Measurements from ENCODE around the gene FAAH. TPM values are rescaled to one million over a fixed set of nuclear protein-coding genes. Genes with fewer than 3 reads are reported as not detected.

FAAH gene
- total RNA-seq, 1 experiment from 2014 or later: 25.9 TPM

- Histone ChIP-seq H3K9me3 (ENCODE audit: control insufficient read depth, insufficient read depth, low read depth, low read length) (no peaks in the 10 kb centered on the region), H3K27me3 (ENCODE audit: control insufficient read depth, insufficient read depth, low read length) (no peaks in the 10 kb centered on the region), H3K4me1 (ENCODE audit: control insufficient read depth, insufficient read depth, low read length) (no peaks in the 10 kb centered on the region; the same call in 1 of the 2 replicates), H3K4me3 (ENCODE audit: low read depth in 2 of 2, low read length in 2 of 2) (no peak overlapping the region), H3K36me3 (ENCODE audit: control insufficient read depth, insufficient read depth, low read length) (no peaks in the 10 kb centered on the region), H3K27ac (ENCODE audit: low read length) (no peak overlapping the region)
- BruUV-seq (replicated peaks): no TSS peak
- intact Hi-C loops (cut with micrococcal nuclease; ENCODE audit: unreplicated experiment) (no loop called here), in situ Hi-C loops (cut with HindIII; ENCODE audit: low pct_unique_long_range_greater_than_20kb, low sequenced_read_pairs) (no loop called here)
- CTCF ChIA-PET: no interaction called here
- POLR2A ChIA-PET: no interaction called here
- DNase-seq (ENCODE audit: low read depth, low spot score) (no peak), ATAC-seq (no peak)
- TF ChIP-seq TCF7L2 (IDR thresholded peaks at IDR 0.05; ENCODE audit: low read depth, low read length) (no peak), SIN3A (IDR thresholded peaks at IDR 0.05; ENCODE audit: borderline replicate concordance, insufficient read depth, low read depth, low read length) (no peak), POLR2AphosphoS5 (IDR thresholded peaks at IDR 0.05; ENCODE audit: low read depth, low read length) (no peak), CTCF (IDR thresholded peaks at IDR 0.05) (no peak), REST (IDR thresholded peaks at IDR 0.05; ENCODE audit: insufficient read depth in 1 of 2, low read depth in 2 of 2, low read length in 1 of 2) (no peak)
Measured at GRCh38 chr1:46409063-46409372, 14.9 kb downstream of the FAAH start.

- ATAC-seq (no peak), DNase-seq (ENCODE audit: low read depth, low spot score) (no peak)
- Histone ChIP-seq H3K27ac (ENCODE audit: low read length) (no peak overlapping the region), H3K36me3 (ENCODE audit: control insufficient read depth, insufficient read depth, low read length) (no peaks in the 10 kb centered on the region), H3K9me3 (ENCODE audit: control insufficient read depth, insufficient read depth, low read depth, low read length) (no peaks in the 10 kb centered on the region), H3K4me1 (ENCODE audit: control insufficient read depth, insufficient read depth, low read length) (no peaks in the 10 kb centered on the region; the same call in 1 of the 2 replicates), H3K27me3 (ENCODE audit: control insufficient read depth, insufficient read depth, low read length) (no peaks in the 10 kb centered on the region), H3K4me3 (ENCODE audit: low read depth in 2 of 2, low read length in 2 of 2) (no peak overlapping the region)
- intact Hi-C loops (cut with micrococcal nuclease; ENCODE audit: unreplicated experiment) (no loop called here), in situ Hi-C loops (cut with HindIII; ENCODE audit: low pct_unique_long_range_greater_than_20kb, low sequenced_read_pairs) (no loop called here)
- BruUV-seq (replicated peaks): no TSS peak
- POLR2A ChIA-PET: interaction anchor here (0.6 kb wide), 1 partner anchor 8 kb away, joined by 3 read pairs; no protein-coding TSS in a partner anchor
- CTCF ChIA-PET: no interaction called here
- TF ChIP-seq CTCF (IDR thresholded peaks at IDR 0.05): no peak
- TF ChIP-seq POLR2AphosphoS5 (IDR thresholded peaks at IDR 0.05; ENCODE audit: low read depth, low read length): no peak
- TF ChIP-seq TCF7L2 (IDR thresholded peaks at IDR 0.05; ENCODE audit: low read depth, low read length): no peak
- no peak for TF ChIP-seq SIN3A (IDR thresholded peaks at IDR 0.05; ENCODE audit: borderline replicate concordance, insufficient read depth, low read depth, low read length)
- TF ChIP-seq REST (IDR thresholded peaks at IDR 0.05; ENCODE audit: insufficient read depth in 1 of 2, low read depth in 2 of 2, low read length in 1 of 2): no peak
Measured at GRCh38 chr1:46410156-46411009, 16.3 kb downstream of the FAAH start.

Measured in Panc1 (cell line).